ENCODE results near the gene BMERB1.

- TF ChIP-seq CTCF (IDR thresholded peaks at IDR 0.05) (no peak), SP1 (CRISPR knock-in tag; conservative IDR thresholded peaks at IDR 0.05) (no peak), CREM (CRISPR knock-in tag; IDR thresholded peaks at IDR 0.05) (no peak), SMAD3 (CRISPR knock-in tag; IDR thresholded peaks at IDR 0.05; ENCODE audit: borderline replicate concordance) (no peak), MAX (CRISPR knock-in tag; IDR thresholded peaks at IDR 0.05) (no peak), ZNF121 (CRISPR knock-in tag; IDR thresholded peaks at IDR 0.05) (no peak), ESRRA (CRISPR knock-in tag; IDR thresholded peaks at IDR 0.05; ENCODE audit: borderline replicate concordance) (no peak), ZNF416 (CRISPR knock-in tag; IDR thresholded peaks at IDR 0.05) (no peak), RORB (CRISPR knock-in tag; IDR thresholded peaks at IDR 0.05) (no peak), ZNF317 (CRISPR knock-in tag; IDR thresholded peaks at IDR 0.05; ENCODE audit: borderline replicate concordance, low read depth) (no peak), USF2 (CRISPR knock-in tag; IDR thresholded peaks at IDR 0.05) (no peak), NFYB (CRISPR knock-in tag; conservative IDR thresholded peaks at IDR 0.05; ENCODE audit: low read depth) (no peak)
These were observed 168.1 kb downstream of the BMERB1 start for GRCh38 chr16:15602285-15603044.
